OCI-LY7 (cell line): Measurements from ENCODE around the gene SCTR.

Experiments
- EZH2phosphoT487 ChIP-seq: fragments of 200-600 bp; sonication (generic); IDR thresholded peaks from 2 replicates; pipeline ENCODE4 v1.6.1; 2018; ENCODE audit warnings: low read depth, borderline replicate concordance, mild to moderate bottlenecking, mixed run types, antibody characterized with exemption, low read length, moderate library complexity, mixed read lengths
- TF ChIP-seq, protein P1 (sequence below): fragments of 200-600 bp; sonication (generic); conservative IDR thresholded peaks from 2 replicates; pipeline ENCODE4 v1.5.1; 2014; ENCODE audit warnings: mild to moderate bottlenecking, antibody characterized with exemption, low read length, moderate library complexity, mixed read lengths

DNA sequence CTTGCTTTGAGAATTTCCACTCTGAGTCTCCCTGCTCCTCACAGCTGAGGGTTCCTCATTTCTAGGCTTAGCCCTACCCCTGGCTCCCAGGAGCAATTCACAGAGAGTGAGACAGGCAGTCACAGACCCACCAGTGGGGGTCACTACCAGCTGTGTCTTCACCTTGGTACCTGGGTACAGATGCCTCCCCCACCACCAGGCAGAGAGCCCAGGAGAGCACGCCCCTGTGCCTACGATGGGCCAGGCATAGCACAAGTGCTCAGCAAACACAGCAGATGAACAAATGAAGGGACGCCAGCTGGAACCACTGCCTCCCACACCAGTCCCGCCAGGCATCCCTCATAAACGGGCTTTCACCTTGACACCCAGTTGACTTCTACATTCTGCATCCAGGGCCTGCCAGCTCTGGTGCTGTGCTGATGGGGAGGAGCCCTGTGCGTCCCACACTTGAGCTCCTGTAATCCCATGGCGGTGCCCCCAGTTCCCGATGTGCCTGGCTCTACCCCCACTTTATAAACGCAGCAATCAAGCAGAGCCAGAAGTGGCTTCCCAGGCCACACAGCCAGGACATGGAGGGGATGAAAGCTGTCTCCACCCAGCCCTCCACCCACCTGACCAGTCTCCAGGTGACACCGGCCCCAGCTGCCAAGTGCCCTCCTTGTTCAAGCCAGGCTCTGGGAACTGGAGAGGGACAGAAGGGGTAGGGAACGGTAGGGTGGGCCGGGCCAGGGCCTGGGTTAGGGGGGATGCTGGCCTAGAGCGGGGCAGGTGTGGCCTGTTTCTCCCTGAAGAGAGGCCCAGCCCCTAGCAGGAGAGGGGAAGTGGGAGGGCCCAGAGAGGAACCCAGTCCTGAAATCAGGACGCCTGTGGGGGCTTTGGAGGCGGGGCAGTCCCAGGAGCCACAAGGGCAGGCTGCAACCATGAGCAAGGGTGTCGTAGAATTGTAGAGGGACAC is 42.5 kb downstream of the SCTR start:
- TF ChIP-seq, protein P1, sequence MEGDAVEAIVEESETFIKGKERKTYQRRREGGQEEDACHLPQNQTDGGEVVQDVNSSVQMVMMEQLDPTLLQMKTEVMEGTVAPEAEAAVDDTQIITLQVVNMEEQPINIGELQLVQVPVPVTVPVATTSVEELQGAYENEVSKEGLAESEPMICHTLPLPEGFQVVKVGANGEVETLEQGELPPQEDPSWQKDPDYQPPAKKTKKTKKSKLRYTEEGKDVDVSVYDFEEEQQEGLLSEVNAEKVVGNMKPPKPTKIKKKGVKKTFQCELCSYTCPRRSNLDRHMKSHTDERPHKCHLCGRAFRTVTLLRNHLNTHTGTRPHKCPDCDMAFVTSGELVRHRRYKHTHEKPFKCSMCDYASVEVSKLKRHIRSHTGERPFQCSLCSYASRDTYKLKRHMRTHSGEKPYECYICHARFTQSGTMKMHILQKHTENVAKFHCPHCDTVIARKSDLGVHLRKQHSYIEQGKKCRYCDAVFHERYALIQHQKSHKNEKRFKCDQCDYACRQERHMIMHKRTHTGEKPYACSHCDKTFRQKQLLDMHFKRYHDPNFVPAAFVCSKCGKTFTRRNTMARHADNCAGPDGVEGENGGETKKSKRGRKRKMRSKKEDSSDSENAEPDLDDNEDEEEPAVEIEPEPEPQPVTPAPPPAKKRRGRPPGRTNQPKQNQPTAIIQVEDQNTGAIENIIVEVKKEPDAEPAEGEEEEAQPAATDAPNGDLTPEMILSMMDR = no peak
- TF ChIP-seq EZH2phosphoT487 = no peak
